ENCODE results near the gene KLHDC4.

Gene KLHDC4

DNA sequence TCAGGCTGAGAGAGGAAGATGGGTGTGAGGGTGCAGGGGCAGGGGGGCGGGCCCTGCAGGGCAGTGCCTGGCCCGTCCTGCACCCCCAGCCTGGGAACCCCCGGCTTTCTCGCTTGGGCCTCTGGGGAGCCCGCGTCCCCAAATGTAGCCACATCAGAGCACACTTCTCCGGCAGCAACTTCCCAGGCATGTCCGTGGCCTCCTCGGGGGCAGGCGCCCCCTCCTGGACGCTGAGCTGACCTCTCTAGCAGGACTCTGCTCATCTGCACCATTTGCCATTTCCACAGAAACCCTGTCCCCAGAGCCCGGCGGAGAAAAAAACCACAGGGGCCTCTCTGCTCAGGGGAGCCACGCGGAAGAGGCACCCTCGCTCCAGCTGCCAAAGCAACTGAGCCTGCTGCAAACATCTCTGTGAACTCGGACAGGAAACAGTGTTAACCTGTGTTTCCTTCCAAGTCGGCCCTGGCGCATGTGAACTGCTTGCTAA lies 63.4 kb downstream of the KLHDC4 start:
- DNase-seq (ENCODE audit: insufficient read length, low spot score): peak; percentile 98

DNA sequence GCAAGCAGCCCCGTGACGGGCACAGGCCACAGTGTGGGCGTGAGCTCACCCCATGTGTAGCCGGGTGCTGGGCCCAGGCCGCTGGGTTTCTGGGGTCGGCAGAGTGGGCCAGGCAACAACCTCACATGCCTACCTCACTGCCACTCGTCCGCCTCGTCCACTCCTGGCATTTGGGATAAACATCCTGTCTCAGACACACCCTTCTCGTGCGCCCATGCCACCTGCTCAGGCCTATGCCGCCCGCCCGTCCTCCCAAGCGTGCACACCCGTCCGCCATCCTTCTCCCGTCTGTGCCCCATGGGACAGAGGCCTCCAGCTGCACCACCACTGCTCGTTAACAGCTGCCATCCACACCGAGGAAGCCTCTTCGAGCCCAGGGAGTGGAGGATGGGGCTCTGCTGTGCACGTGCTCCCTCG lies 64.3 kb downstream of the KLHDC4 start:
- FAIRE-seq: no peak
- DNase-seq (ENCODE audit: insufficient read length, low spot score): peak; percentile 69

More for the DNA sequence above, 63.4 kb downstream of the KLHDC4 start:
- FAIRE-seq: peak; percentile 94

- FAIRE-seq: peak; percentile 71
- DNase-seq (ENCODE audit: insufficient read length, low spot score): no peak
These were observed 64.7 kb downstream of the KLHDC4 start for GRCh38 chr16:87701078-87701460.

GRCh38 chr16:87700406-87701077 lies 65.2 kb downstream of the KLHDC4 start:
- DNase-seq (ENCODE audit: insufficient read length, low spot score) (no peak), FAIRE-seq (no peak)

- DNase-seq (ENCODE audit: insufficient read length, low spot score) (peak; percentile 68), FAIRE-seq (peak; percentile 81)
These were observed 67.0 kb downstream of the KLHDC4 start for GRCh38 chr16:87698676-87699199.

DNA sequence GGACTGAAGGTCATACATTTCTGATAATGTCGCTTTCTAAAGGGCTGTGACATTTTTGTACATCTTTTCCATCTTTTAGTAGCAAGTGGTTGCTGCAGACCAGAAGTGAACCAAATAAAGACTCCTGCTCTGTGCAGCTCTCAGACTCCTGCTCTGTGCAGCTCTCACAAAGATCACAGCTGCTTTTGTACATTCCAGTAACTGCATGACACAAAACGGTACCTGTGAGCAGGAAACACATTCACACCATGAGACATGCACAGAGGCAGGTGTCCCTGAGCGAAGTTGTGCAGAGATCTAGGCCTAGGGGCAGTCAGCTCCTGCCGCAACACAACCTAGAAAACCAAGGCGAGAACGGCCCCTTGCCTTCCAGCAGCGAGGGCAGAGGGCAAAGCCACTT lies 67.5 kb downstream of the KLHDC4 start:
- peak; percentile 70 for FAIRE-seq
- no peak for DNase-seq (ENCODE audit: insufficient read length, low spot score)

- peak; percentile 48 for FAIRE-seq
These were observed 68.0 kb downstream of the KLHDC4 start for GRCh38 chr16:87697792-87698191.

DNA sequence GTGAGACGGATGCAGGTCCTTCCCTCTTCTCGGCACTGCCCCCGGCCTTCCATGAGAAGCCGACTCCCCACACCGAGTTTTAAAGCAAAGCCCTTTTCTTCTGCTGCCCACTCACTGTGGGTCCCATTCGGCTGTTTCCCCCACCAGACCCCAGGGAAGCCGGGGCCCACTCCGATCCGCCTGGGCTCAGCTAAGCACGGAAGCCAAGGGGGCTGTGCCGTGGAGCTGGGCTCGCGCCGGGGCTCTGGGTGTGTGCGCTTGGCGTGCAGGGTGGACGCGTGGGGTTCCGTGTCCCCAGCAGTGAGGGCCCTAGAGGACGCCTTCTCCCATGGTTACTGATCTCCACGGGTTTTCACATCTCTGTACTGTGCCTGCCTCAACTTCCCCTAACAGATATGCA lies 68.5 kb downstream of the KLHDC4 start:
- FAIRE-seq (no peak), DNase-seq (ENCODE audit: insufficient read length, low spot score) (no peak)

More at GRCh38 chr16:87697792-87698191, 68.0 kb downstream of the KLHDC4 start:
- DNase-seq (ENCODE audit: insufficient read length, low spot score): no peak

DNA sequence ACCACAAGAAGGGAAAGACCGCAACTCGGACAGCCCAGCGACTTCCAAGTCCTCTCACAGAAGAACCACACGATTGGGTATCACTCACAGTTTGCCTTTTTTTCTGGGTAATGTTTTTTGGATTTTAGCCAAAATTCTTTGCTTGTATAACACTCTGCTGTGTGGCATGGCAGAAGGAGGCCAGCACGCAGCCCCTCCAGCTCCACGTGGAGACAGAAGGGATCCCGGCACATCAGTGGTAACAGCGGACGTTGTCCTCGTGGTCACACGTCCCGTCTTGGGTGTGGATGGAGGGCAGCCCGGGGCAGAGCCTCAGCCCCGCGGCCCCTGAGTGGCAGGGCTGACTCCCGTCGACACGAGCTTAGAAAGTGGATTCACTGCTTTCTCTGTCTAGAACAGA lies 69.1 kb downstream of the KLHDC4 start:
- FAIRE-seq: no peak
- no peak for DNase-seq (ENCODE audit: insufficient read length, low spot score)

GRCh38 chr16:87695534-87695933 lies 70.3 kb downstream of the KLHDC4 start:
- no peak for DNase-seq (ENCODE audit: insufficient read length, low spot score)
- no peak for FAIRE-seq

- FAIRE-seq (no peak), DNase-seq (ENCODE audit: insufficient read length, low spot score) (no peak)
These were observed 71.2 kb downstream of the KLHDC4 start for GRCh38 chr16:87694441-87695125.

- DNase-seq (ENCODE audit: insufficient read length, low spot score): no peak
- FAIRE-seq: no peak
These were observed 72.0 kb downstream of the KLHDC4 start for GRCh38 chr16:87693827-87694226.

DNA sequence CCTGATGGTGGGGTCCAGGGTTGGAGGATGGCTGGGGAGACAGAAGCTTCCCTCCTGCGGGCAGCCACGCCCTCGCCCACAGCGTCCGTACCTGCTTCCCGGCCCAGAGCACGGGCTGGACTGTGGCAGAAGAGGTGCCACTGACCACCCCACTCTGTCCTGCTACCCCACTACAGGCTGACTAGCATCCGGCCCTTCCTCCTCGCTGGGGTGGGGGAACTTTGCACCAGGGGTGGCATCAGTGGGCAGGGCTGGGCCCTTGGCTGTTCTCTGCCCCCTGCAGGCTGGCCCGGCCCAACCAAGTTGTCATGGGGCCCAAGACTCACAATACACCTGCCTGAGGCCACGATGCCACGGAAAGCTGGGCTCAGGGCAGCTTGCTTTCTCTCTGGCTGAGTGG lies 73.0 kb downstream of the KLHDC4 start:
- no peak for FAIRE-seq

DNA sequence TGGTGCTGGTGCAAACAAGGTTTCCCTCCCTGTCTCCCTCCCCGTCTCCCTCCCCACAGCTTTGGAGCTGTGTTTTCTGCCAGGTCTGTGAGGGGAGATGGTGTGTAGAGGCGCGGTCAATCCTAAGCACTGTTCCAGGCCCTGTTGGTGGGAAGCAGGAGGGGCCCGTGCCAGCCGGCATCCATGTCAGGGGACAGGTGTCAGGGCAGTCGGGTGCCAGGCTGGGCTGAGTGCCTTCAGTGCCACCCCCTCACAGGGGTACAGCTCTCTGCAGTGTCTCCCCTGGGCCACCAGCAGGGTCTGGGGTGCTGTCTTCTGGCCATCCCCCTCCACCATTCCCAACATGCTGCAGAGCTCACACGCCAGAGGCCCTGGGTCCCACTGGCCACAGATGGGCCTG lies 73.6 kb downstream of the KLHDC4 start:
- no peak for DNase-seq (ENCODE audit: insufficient read length, low spot score)
- no peak for FAIRE-seq

More for the DNA sequence above, 73.0 kb downstream of the KLHDC4 start:
- DNase-seq (ENCODE audit: insufficient read length, low spot score): no peak

- FAIRE-seq: no peak
- DNase-seq (ENCODE audit: insufficient read length, low spot score): no peak
These were observed 74.1 kb downstream of the KLHDC4 start for GRCh38 chr16:87691686-87692079.

GRCh38 chr16:87690911-87691685 lies 74.7 kb downstream of the KLHDC4 start:
- DNase-seq (ENCODE audit: insufficient read length, low spot score) (no peak), FAIRE-seq (no peak)

- DNase-seq (ENCODE audit: insufficient read length, low spot score) (no peak), FAIRE-seq (no peak)
These were observed 75.8 kb downstream of the KLHDC4 start for GRCh38 chr16:87689956-87690465.

GRCh38 chr16:87688876-87689815 lies 76.6 kb downstream of the KLHDC4 start:
- FAIRE-seq (no peak), DNase-seq (ENCODE audit: insufficient read length, low spot score) (no peak)

- DNase-seq (ENCODE audit: insufficient read length, low spot score): no peak
- no peak for FAIRE-seq
These were observed 77.7 kb downstream of the KLHDC4 start for GRCh38 chr16:87687998-87688529.

Data from GM19239 (cell line).